HG03103 (cell line): ENCODE data around the gene TARDBP.
"Not testable (repeated sequence)": the region's sequence is repeated elsewhere in the genome, so short reads cannot be mapped to it uniquely, and the experiment has no call there.

Source experiments
- ATAC-seq: cut with Tn5 transposase; IDR thresholded peaks from one replicate; pipeline ENCODE4 v1.9.1; 2021; ENCODE audit warnings: low read depth; ENCODE audit not compliant: unreplicated experiment

Gene TARDBP

DNA sequence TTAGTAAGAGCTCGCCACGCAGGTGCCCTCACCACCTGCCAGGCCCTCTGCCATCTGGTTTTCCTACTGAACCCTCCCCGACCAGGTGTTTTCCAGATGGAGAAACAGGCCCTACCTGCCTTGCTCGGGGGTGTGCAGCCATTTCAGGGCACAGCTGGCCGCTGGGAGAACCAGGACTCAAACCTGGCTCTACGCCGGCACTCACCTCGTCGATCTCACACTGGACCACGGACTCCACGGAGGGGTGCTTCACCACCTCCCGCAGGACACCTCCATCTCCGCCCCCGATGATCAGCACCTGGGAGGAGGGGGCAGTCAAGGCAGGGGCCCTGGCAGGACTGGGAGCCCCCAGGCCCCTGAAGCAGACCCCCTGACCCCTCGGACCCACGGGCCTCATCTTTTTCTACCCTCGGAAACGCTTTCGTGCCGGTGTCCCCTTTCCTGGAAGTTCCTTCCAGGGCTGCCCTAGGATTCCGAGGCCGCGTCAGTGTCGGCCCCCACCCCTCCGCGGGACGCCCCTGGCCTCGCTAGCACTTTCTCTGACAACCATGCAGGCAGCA, 46.2 kb downstream of the TARDBP start:
- ATAC-seq: no peak

DNA sequence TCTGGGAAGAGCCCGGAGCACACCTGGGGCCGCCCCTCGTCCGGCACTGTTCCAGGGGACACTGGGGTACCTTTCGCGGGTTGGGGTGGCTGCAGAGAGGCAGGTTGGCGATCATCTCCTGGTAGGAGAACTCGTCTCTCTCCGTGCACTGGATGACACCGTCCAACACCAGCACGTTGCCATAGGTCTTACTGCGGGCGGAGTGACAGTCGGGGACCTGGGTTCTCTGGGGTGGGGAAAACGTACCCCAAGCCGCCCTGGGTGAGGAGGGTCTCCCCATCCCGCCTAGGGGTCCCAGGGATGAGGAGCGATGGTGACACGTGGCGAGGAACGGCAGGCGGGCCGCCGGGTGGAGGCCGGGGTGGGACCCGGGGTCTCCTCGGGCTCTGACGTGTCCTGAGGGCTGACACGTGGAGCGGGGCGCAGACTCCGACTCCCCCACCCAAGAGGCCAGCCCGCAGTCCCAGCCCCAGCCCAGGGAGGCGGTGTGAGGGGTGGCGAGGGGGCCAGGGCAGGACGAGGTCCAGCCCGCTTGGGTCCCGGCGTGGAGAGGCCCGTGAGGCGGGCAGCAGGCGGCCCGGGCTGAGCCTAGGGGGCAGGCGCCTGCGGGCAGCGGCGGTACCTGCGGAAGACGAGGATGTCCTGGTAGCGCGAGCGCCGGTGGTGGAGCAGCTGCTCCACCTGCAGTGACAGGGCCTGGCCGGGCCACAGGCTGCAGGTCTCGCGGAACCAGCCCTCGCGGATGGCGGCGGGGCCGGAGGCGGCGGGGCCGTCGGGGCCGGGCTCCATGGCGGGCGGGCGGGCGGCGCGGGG, 46.9 kb downstream of the TARDBP start:
- peak; percentile 17 for ATAC-seq

DNA sequence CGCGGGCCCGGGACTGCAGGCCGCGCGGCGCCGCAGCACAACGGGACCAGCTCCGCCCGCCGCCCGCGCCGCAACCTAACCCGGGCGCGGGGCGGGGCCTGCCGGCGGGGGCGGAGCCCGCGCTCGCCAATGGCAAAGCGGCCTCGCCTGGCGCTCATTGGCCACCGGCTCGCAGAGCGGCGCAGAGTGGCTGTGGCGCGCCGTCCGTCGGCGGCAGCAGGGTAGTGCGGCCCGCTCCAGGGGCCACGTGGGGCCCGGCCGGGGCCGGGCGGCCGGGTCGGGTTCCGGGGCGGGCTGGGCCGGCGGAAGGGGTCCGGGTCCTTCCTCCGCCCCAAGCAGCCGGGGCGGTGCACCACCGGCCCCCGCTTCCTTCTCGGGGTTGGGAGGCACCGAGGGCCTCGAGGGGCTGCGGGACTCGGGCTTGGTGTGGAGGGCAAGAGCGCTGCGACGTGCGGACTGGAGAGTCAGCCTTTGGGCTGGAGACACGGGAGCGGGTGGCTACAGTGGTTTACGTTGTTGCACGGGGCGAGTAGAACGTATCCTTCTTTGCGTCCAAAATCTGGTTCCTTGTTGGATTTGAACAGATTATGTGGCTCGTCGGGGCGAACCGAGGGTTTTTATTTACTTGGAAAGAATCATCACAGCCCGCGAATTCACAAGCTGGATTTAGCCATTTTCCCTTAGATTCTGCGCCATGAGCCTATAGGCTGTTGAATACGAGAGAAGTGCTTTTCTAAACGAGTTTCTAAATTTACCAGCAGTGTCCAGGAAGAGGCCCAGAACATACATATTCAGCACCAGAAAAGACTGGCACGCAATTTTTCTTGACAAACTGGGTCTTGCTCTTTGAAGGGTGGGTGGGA, 47.7 kb downstream of the TARDBP start, which contains the start of gene SRM:
TSS of gene SRM (minus strand) at position 51 of the 863 bp plus-strand sequence. CDS start 75 bp downstream, outside the sequence.
- ATAC-seq: peak; percentile 83

DNA sequence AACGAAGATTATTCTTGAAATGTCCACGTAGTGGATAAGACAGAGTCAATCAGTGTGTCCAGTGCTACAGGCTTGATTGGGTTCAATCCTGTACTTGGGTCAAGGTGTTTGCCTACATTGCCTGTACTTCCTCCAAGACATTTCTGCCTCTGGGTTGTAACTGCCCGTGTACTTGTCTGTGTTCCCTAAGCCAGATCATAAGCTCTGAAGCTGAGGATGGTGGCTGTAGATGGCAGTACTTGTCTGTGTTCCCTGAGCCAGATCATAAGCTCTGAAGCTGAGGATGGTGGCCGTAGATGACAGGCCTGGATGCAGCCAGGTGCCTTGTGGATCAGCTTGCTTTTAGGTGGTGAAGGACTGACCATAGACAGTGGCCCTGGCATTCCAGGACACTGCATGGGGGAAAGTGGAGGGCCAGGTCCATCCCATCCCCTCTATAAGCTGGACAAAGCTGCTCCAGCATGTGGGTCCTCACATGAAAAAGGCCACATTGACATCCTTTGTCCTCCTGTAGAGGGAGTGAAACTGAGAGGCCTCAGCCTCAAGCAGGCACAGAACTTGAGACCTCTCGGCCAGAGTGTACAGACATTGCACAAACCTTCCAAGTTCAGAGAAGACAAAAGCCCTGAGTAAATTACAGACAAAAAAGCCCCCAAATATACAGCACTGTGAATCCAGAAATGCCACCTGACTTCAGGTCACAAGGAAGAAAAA, 49.4 kb downstream of the TARDBP start:
- no peak for ATAC-seq

DNA sequence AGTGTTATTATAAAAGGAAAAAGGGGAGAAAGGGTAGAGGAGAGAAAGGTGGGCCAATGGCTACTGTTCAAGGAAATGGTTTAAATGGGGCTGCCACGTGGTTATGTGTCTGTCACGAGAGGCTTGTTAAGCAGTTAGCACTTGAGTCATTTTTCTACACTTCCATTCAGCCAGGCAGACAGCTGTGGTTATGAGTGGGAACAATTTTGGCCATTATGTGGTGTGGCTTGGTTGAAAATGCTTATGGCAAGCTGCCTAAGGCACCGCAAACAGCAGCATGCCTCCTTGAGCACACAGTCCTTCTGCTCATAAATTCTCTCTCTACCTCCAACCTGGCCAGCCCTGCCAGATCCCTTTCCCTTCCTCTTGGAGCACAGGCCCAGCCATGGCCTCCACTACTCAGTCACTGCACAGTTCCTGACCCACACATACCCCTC, 50.5 kb downstream of the TARDBP start:
- ATAC-seq: no peak

DNA sequence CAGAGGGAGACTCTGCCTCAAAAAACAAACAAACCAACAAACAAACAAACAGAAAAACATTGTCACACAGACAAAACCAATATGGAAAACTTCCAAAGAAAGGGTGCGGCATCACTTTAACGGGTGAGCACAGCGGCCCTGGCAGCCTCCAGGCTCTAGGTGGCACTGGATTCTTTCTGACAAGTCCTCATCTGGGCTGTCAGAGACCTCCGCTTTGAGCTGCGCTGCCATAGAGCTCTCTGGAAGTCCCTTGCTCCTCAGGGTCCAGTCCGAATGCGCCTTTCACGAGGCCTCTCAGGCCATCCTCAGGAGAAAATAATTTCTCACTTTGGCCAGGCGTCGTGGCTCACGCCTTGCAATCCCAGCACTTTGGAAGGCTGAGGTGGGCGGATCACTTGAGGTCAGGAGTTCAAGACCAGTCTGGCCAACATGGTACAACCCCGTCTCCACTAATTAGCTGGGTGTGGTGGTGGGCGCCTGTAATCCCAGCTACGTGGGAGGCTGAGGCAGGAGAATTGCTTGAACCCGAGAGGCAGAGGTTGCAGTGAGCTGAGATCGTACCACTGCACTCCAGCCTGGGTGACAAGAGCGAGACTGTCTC, 51.6 kb downstream of the TARDBP start:
- ATAC-seq: not testable (repeated sequence)

DNA sequence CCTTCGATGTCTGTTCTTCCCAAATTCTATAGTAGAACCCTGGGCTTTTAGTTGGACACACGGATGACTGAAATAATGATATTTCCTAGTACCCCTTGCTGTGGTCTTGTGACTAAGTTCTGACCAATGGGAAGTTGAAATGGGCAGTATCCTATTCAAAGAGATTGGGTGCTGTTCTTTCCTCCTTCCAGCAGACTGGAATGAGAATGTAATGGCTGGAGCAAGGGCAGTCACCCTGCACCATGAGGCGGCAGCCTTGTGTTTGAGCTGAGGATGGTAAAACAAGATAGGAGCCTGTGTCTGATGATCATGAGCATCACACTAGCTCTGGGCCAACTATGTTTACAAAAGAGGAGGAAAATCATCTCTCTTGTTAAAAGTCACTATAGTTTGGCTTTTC, 52.5 kb downstream of the TARDBP start:
- ATAC-seq: no peak

DNA sequence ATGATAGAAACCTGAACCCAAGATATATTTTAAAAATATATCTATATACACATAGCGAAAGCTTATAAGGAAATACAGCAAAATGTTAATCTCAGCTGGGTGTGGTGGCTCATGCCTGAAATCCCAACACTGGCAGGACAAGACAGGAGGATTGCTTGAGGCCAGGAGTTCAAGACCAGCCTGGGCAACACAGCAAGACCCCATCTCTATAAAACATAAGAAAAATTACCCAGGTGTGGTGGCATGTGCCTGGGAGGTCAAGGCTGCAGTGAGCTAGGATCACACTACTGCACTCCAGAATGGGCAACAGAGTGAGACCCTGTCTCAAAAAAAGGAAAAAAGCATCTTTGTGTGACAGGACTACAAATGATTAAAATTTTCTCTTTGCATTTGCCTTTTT, 53.3 kb downstream of the TARDBP start:
- ATAC-seq: no peak

DNA sequence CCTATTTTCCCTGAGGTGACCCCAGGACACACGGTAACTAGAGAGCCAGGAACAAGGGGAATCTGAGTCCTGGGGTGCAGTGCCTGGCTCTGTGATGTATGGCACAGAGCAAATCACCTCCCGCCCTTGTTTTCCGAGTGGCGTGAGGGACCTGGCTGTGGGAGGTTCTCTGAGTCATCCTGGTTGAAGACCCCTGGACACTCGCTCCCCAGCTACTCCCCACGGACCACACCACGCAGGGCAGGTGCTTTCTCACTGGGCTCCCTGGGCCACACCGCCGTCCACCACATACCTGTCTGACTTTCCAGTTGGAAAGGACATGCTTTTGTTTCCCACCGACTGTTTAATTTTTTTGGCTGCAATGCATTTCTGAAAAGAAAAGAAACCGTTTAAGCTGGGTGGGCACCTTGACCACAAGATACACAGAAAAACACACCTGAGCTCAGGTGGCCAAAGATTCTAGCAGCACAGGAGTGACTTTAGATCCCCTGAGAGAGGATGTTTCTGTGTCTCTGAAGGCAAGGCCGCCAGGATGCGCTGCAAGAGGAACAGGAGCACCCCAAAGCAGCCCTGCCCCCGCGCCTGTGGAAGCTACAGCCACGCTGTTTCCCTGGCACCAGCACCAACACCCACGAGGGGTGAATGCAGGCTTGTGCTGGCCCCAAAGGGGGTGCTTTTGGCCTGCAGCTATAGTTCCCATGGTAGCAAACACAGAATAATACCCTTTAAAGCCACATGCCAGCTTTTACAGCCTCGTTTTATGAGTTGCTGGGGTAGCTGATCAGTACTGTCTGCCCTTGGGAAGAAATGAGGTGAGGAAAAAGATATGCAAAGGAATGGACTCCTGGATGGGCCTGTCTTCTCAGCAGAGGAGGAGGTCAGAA, 55.5 kb downstream of the TARDBP start:
- ATAC-seq: no peak

DNA sequence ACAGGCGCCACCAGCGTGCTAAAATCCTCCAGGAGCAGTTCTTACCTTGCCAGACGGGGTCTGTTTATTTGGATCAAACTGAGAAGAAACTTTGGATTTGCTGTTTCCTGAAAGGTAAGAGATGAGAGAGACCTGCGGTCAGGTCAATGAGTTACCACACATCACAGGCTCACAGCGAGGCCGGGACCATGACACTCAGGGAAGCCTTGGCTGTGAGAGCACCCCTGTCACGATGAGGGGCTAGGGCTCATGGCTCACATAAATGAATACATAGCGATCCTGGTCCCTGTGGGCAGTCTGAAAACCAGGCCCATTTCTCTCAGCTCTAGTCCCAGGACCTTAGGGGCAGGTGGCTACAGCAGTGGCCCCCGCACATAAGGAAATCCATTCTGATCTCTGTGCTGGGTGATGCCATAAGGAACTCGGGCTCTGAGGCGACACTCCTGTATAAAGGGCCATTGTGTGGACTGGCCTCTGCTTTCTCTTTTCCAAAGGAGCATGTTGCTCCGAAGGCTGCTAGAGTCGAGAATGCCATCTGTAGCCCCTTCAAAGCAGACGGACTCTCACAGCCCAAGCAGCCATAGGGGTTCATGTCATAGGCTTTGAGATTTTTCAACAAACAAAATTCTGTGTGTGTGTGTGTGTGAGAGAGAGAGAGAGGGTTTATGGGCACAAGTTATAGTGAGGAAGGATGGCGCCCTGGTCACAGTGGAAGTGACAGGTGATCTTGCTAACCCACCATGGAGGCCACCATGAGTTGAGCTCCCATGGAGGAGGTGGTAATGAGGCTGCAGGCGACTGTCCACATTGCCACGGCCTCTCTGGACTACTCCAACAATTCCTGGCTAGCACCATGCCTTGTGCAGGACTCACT, 56.4 kb downstream of the TARDBP start:
- no peak for ATAC-seq

DNA sequence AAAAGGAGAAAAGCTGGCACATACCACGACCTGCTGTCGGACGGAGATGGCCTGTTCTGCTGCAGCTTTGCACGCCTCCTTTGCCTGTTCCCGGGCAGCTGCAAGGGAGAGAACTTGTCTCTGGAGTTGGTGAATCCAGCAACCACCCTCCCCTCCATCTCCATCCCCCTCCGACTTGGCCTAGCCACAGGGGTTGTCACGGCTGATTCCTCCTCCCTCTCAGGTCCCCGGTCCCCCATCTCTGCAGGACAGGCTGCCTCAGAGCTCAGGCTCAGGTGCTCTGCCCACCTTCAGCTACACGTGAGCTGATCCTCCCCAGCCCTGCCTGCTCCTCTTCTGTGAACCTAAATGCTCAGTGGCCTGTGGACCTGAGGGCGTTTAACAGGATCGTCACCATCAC, 58.4 kb downstream of the TARDBP start:
- ATAC-seq: no peak

DNA sequence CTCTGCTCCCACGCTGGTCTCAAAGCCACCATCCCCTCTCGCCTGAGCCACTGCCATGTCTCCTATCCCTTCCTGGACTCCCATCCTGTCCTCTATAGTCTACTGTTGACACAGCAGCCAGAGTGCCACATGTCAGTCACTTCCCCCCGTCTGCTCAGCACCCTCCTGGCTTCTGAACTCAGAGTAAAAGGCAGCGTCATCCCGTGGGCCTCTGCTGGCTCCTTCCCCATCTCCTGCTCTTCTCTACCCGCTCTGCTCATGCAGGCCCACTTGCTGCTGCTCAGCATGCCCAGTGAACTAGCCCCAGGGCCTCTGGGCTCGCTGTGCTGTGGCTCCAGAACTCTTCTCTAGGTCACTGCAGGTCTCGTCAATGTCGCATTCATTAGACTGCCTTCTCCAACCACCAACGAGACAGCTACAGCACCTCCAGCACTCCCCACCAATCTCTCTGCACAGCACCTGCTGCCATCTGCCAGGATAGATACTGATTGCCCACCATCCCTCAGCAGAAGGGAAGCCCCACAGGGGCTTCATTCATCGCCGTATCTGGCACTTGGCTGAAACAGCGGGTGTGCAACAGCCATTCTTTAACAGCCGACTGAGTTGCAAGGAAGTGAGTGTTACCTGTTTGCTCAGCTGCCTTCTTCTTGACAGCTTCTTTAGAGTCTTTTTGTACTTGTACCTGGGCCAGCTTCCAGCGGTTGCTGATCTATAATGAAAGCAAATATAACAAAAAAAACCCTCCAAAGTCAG, 59.2 kb downstream of the TARDBP start:
- ATAC-seq: no peak

DNA sequence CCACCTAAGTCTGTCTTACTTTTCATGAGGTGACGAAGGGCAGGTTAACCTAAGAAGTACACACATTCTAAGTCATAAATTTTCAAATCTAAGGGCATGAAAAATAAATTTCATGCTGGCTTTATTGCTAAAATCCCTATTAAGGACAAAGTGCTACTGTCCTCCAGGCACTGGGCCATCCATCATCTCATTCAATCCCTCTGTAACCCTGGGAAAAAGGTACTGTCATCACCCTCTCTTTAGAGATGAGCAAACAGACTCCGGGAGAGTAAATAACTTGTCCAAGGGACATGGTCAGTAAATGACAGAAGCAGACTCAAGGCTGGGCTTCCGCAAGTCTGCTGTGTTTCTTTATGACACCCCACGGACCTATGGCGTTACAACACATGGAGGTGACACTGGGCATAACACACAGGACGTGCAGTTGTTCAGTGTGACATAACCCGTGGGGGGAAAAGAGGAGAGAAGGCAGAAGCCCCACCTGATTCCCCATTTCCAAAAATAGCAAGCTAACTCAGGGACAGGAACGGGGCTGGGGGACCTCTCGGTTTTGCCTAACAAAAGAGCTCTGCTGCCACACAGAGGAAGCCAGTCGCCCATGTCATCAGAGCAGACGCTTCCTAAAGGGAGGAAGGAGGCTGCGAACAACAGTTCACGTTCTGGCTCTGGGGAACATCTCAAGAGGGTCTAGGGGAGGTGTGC, 59.9 kb downstream of the TARDBP start:
- no peak for ATAC-seq

DNA sequence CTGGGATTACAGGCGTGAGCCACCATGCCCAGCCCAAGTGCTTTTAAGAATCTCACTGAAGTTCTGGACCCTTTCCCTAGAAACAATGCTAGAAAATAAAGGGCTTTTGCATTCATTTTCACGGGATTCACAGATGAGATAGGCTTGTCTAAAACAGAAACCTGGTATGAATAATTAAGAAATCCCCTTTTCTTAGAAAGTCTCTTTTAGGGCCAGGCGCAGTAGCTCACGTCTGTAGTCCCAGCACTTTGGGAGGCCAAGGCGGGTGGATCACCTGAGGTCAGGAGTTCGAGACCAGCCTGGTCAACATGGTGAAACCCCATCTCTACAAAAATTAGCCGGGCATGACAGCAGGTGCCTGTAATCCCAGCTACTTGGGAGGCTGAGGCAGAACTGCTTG, 60.9 kb downstream of the TARDBP start:
- not testable (repeated sequence) for ATAC-seq
